Kasumi-1 (cell line): ENCODE results near the gene GALNT16.
"Not testable (repeated sequence)": the region's sequence is repeated elsewhere in the genome, so short reads cannot be mapped to it uniquely, and the experiment has no call there.

Experiments used
- DNase-seq, 2 experiments: peaks; one replicate each; lab custom pipeline; 2025; lab: John Stamatoyannopoulos, UW

The GALNT16 gene

GRCh38 chr14:69285661-69286255, 25.8 kb downstream of the GALNT16 start:
- DNase-seq, result no peak

GRCh38 chr14:69287098-69288010, 27.4 kb downstream of the GALNT16 start:
- no peak for DNase-seq

DNA sequence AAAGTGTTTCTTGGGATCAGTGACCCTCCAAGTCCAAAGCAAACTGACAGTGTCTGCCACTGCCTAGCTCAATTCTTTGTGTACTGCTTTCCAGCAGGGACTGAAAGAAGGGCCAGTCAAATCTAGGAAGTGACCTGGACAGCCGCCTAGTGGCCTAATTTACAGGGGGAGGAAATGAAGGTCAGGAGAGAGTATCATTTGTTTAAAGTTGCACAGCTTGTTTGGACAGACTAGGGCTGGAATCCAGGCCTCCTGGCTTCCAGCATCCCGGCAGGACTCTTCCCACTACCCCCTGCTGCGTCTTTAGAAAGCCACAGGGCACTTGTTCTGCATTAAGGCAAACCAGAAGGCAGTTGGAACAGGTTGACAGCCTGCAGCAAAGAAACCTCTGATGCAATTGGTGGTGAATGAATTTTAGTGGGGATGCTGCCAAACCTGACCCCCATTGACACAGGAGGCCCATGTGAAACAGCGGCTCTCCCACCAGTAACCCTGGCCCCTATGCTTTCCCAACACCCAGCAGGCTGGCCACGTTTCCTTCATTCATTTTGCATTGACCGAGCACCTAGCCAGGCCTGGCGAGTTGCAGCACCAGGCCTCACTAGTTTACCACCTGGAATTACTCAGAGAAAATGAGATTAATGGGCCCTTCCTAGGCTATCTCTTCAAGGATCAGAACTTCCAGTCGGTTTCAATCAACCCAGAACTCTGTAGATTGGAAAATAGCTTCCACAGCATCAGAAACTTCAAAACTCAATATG, 28.2 kb downstream of the GALNT16 start:
- DNase-seq, result no peak

DNA sequence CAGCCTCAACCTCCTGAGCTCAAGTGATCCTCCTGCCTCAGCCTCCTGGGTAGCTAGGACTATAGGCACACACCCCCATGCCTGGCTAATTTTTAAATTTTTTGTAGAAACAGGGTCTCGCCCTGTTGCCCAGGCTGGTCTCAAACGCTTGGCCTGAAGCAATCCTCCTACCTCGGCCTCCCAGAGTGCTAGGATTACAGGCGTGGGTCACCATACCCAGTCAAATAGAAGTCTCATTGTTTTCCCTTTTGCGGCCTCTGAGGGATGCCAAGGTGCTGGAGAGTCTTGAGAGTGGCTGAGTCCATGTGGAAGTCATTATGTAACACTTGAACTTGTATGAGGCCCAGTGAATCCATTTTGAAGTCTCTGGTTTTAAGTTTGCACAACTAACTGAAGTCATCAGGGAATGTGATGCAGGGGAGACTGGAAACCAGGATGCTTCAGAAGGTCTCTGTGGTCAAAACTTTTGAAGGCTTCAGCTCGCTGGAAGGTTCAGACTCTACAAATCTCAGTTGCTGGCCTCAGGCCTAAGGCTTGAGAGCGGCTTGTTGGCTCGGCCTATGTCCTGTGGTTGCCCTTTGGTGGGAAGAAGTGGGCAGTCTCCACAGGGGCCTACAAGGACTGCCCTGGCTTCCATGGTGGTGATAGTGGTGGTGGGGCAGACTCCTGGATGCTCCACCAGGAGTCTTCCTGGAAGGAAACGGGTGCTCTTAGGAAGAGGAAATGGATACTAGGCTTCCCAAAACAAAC, 29.2 kb downstream of the GALNT16 start:
- no peak for DNase-seq

DNA sequence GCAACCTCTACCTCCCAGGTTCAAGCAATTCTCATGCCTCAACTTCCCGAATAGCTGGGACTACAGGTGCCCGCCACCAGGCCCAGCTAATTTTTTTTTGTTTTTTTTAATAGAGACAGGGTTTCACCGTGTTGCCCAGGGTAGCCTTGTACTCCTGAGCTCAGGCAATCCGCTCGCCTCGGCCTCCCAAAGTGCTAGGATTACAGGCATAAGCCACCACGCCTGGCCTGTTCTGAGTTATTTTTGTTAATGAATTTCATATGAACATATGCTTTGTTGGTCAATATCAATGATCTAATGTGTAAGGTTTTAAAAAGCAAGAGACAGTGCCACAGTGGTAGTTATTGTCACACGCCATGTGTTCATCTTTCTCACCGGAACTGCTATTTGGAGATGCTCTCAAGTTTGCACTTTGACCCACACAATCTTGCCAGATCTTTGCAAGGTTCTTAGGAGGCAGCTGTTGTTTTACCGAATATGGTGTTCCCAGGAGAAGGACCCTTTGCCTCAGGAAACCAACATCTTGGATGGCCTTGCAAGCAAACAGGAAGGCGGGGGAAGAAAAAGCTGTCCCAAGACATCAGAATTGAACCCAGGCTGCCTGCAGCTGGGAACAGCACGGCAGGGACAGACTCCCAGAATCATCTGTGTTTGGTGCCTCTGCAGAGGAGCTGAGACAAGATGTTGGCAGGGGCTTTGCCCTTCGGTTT, 30.0 kb downstream of the GALNT16 start:
- DNase-seq, result no peak

DNA sequence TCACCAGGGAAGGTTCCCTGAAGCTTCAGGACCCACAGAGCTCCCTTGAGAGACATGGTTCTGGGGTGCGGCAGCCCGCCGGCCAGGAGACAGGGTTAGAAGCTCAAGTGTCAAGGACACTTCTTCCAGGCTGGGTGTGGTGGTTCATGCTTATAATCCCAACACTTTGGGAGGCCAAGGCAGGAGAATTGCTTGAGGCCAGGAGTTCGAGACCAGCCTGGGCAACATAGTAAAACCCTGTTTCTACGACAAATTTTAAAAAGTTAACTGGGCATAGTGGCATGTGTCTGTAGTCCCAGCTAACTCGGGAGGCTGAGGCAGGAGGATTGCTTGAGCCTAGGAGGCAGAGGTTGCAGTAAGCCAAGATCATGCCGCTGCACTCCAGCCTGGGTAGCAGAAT, 30.9 kb downstream of the GALNT16 start:
- not testable (repeated sequence) for DNase-seq

DNA sequence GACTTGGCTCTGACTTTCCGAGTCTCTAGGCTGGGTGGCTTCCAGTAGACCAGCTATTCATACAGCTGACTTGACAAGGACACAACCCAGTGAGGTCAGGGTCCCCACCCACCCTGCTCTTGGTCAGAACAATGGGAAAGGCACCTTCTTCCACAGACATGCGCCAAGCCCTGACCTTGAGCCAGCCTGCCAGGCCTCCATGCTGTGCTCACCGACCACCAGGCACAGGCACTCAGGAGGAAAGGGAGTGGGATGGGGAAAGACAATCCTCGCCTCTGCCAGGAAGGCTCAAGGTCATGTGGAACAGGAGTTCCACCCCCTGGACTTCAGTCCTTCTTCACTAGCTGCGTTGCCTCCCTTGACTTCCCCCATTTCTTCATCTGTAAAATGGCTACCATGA, 31.4 kb downstream of the GALNT16 start:
- DNase-seq, result no peak

DNA sequence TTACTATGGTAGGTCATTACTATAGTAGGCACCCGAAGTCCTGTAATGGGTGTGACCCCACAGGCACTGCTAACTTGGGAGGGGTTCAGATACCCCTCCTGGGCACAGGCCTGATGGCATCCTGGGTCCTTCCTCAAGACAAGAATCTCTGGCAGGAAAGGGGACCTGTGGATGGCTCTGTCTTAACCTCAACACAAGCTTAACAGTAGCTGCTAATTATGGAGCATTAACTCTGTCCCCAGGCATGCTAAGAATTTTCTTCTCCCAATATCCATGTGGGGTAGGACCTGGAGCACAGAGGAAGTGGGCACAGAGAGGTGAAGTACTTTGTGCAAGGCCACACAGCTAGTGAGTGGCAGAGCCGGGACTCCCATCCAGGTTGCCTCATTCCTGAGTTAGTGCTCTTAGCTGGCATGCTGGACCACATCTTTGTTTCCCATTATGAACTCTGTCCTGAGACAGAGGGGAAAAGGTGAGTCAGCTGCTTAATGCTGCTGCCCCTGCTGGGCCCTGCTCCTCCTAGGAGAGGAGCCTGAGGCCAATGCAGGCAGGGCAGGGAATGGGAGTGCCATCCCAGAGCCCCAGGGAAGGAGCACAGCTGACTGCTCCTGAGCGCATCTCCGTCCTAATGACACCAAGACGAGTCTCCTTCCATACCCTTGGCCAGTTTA, 32.1 kb downstream of the GALNT16 start:
- DNase-seq, result no peak

DNA sequence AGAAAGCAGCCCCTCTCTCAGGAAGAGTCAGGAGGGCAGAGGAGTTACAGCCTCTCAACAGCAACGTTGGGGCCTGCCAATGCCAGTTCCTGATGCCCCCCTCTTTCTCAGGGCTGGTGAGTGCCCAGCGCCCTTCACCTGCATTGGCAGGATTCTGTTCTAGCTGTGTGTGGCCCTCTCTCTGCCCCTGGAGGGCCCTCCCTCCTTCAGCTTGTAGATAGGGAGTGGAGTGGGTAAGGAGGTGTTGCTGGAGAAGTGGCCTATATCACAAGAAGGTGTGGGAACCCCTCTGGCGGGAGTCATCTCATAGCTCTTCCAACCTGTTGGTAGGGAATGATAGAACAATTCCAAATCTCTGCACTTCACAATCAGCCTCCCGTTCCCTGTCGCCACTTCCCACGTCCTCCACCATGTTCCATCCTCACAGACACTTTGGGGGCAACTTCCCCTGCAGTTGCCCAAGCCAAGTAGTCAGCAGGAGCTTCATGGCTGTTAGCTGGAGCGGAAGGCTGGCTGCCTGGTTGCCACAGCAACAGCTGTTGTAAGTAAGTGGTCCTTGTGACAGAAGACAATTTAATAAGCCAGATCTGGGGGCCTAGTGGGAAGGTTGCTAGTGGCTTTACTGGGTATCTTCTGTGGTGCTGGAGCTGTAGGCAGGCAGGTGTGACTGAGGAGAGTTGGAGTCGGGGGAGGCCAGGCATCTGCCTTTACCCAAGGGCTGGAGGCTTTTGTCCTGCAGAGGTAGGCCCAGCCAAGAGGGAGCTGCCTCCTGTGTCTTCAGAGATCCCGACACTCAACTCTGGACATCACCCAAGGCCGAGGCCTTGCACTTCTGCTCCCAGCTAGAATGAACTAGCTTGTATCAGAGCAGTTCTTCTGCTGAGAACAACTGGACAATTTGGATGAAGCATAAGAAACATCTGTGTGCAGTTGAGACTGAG, 38.4 kb downstream of the GALNT16 start:
- DNase-seq, result no peak

GRCh38 chr14:69299286-69300035, 39.5 kb downstream of the GALNT16 start:
- no peak for DNase-seq

DNA sequence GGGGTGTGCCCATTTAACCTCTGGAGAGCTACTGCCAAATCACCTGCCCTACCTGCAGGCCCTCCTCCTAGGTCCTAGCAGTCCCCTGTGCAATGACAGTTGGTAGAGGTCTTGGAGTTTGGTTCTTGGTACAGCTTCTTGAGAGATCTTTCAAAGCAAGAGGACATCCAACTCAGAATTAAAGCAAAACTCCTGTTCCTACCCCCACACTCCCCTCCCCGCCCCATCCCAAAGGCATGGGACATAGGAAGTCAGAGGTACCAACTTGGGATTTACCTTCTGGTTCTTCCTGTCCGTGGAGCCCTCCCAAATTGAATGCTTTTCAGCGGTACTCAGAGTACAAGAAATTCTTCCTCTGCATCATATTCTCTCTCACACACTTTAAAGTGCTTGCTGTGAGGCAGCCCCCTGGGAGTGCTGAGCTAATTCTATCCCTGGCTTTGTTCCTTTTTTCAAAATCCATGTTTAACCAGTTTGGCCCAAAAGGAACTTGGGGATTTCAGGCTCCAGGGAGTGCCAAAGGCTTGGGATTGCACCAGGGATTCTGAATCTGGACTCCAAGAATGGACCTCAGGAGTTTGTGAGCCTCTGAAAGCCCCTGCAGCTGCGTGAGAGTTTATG, 40.8 kb downstream of the GALNT16 start:
- DNase-seq, result no peak

GRCh38 chr14:69303086-69303485, 43.1 kb downstream of the GALNT16 start:
- no peak for DNase-seq

DNA sequence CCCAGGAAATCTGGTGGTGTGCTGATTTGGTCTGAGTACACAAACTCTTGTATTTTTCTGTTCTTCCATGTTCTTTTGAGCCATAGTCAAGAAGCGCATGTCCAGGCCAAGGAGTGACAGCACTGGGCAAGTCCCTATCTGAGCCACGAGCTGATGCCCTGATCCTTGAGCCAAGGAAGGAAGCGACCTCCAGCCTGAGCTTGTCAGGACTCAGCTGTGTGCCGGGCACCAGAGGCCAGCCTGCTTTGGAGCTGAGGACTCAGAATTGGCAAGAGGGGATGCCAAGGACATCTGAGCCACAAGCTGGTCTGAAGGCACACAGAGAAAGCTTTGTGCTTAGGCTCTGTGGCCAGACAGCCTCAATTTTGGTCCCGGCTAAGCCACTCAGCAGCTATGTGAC, 52.6 kb downstream of the GALNT16 start:
- no peak for DNase-seq

DNA sequence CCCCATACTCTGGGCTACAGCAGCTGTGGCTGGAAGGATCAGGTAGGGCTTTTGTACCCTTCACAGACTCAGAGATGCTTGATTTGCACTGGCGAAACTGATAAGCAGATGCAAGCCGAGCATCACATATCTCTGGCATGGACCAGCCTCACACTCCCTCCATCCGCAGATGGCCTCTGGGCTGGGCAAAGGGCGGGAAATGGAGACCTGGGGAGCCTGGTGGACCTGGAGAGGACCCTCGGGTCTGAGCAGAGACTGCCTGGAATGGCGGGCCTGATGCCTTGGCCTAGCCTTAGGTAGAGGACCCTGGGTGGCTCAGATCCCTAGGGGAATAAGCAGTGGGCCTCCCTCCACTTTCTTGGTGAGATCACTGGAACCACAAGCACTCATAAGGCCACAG, 53.2 kb downstream of the GALNT16 start:
- DNase-seq, result no peak

- no peak for DNase-seq
Measured at GRCh38 chr14:69314327-69314726, 54.4 kb downstream of the GALNT16 start.

- DNase-seq, result no peak
Measured at GRCh38 chr14:69315301-69315700, 55.3 kb downstream of the GALNT16 start.

- DNase-seq, result no peak
Measured at GRCh38 chr14:69316449-69317101, 56.6 kb downstream of the GALNT16 start.
